Ovary (tissue), 3 donors: Measurements from ENCODE around the gene SPATA31D1.

Source experiments
- CTCF ChIP-seq, 3 donors: fragments of 450-650 bp in 2 of 3; fragments of 200-600 bp in 1 of 3; IDR thresholded peaks; one replicate each; pipeline versions ENCODE4 v1.5.1 to v1.8.0; 2016 to 2022; ENCODE audit warnings: antibody characterized with exemption in 3 of 3, mild to moderate bottlenecking in 1 of 3
- POLR2A ChIP-seq: fragments of 450-650 bp; IDR thresholded peaks from one replicate; pipeline ENCODE4 v1.6.1; 2017; ENCODE audit warnings: antibody characterized with exemption, mild to moderate bottlenecking, moderate library complexity
- donor health status: DM: no; HTN: no; CAD: no.

GRCh38 chr9:81999806-82000205, 11.2 kb downstream of the SPATA31D1 start:
- TF ChIP-seq CTCF (IDR thresholded peaks at IDR 0.05) (no peak), POLR2A (no peak)
